Measurements from ENCODE around the gene HSD17B14.
"Not testable (repeated sequence)": the region's sequence is repeated elsewhere in the genome, so short reads cannot be mapped to it uniquely, and the experiment has no call there.

HSD17B14 gene

GRCh38 chr19:48836089-48837017, at the start of gene HSD17B14:
TSS of gene HSD17B14 (minus strand) at chr19:48836491. CDS start at chr19:48836411, 80 bp downstream.
- Mint-ChIP-seq H3K36me3 (no peaks in the 10 kb centered on the region), H3K27ac (peak within 1 kb of the TSS; percentile 77), H3K27me3 (peaks cover 26% of the 10 kb centered on the region), H3K4me3 (peak within 1 kb of the TSS; percentile 76), H3K9me3 (no peaks in the 10 kb centered on the region), H3K4me1 (peaks cover 23% of the 10 kb centered on the region)
- CTCF ChIA-PET, result interaction anchor here (0.6 to 2.2 kb wide), 13 partner anchors 8 to 191 kb away, joined by 3 to 23 read pairs (median 4); no protein-coding TSS in a partner anchor
- peak; percentile 34 for DNase-seq

- H3K27ac Mint-ChIP-seq, result no peak overlapping the region
- H3K4me1 Mint-ChIP-seq, result peaks cover 1% of the 10 kb centered on the region
These were observed 47.4 kb upstream of the HSD17B14 start for GRCh38 chr19:48883726-48884125.

GRCh38 chr19:48881741-48882657, 45.7 kb upstream of the HSD17B14 start:
- H3K36me3 Mint-ChIP-seq, result peaks cover 14% of the 10 kb centered on the region
- CTCF ChIA-PET, result interaction anchor here (1.1 kb wide), 1 partner anchor 18 kb away, joined by 3 read pairs; the partner anchor contains the start of gene NUCB1
- no peak overlapping the region for H3K27ac Mint-ChIP-seq
- peaks cover 18% of the 10 kb centered on the region for H3K4me1 Mint-ChIP-seq
- no peak for DNase-seq
- peaks cover 3% of the 10 kb centered on the region for H3K9me3 Mint-ChIP-seq
- H3K4me3 Mint-ChIP-seq, result no peak overlapping the region
- H3K27me3 Mint-ChIP-seq, result no peaks in the 10 kb centered on the region

More at GRCh38 chr19:48883726-48884125, 47.4 kb upstream of the HSD17B14 start:
- H3K4me3 Mint-ChIP-seq, result no peak overlapping the region
- peaks cover 1% of the 10 kb centered on the region for H3K27me3 Mint-ChIP-seq
- peaks cover 3% of the 10 kb centered on the region for H3K9me3 Mint-ChIP-seq
- no peak for DNase-seq
- CTCF ChIA-PET, result no interaction called here
- H3K36me3 Mint-ChIP-seq, result peaks cover 7% of the 10 kb centered on the region

GRCh38 chr19:48879696-48880095, 43.4 kb upstream of the HSD17B14 start:
- H3K9me3 Mint-ChIP-seq, H3K27me3 Mint-ChIP-seq, H3K4me3 Mint-ChIP-seq, H3K27ac Mint-ChIP-seq, CTCF ChIA-PET, DNase-seq: not testable (repeated sequence)
- Mint-ChIP-seq H3K4me1 (peaks cover 37% of the 10 kb centered on the region), H3K36me3 (peaks cover 26% of the 10 kb centered on the region)

- no peak for DNase-seq
- CTCF ChIA-PET, result no interaction called here
- Mint-ChIP-seq H3K4me1 (peaks cover 43% of the 10 kb centered on the region), H3K27ac (peak overlapping the region; percentile 15), H3K4me3 (no peak overlapping the region), H3K27me3 (no peaks in the 10 kb centered on the region), H3K9me3 (peaks cover 3% of the 10 kb centered on the region), H3K36me3 (peaks cover 31% of the 10 kb centered on the region)
These were observed 42.8 kb upstream of the HSD17B14 start for GRCh38 chr19:48879025-48879637.

- peaks cover 50% of the 10 kb centered on the region for H3K4me1 Mint-ChIP-seq
- DNase-seq, result peak; percentile 46
- no peaks in the 10 kb centered on the region for H3K27me3 Mint-ChIP-seq
- H3K4me3 Mint-ChIP-seq, result no peak overlapping the region
- peaks cover 38% of the 10 kb centered on the region for H3K36me3 Mint-ChIP-seq
- H3K27ac Mint-ChIP-seq, result peak overlapping the region; percentile 71
- CTCF ChIA-PET, result no interaction called here
- peaks cover 3% of the 10 kb centered on the region for H3K9me3 Mint-ChIP-seq
These were observed 42.1 kb upstream of the HSD17B14 start for GRCh38 chr19:48878196-48879024.

- Mint-ChIP-seq H3K4me1 (peaks cover 56% of the 10 kb centered on the region), H3K36me3 (peaks cover 42% of the 10 kb centered on the region)
- CTCF ChIA-PET, result no interaction called here
These were observed 41.5 kb upstream of the HSD17B14 start for GRCh38 chr19:48877855-48878195.

GRCh38 chr19:48876043-48876981, 40.0 kb upstream of the HSD17B14 start:
- Mint-ChIP-seq H3K36me3 (peaks cover 43% of the 10 kb centered on the region), H3K4me3 (peak overlapping the region; percentile 98), H3K4me1 (peaks cover 59% of the 10 kb centered on the region), H3K27ac (peak overlapping the region; percentile 99)
- CTCF ChIA-PET, result interaction anchor here (0.6 to 1.0 kb wide), 2 partner anchors 86 to 616 kb away, joined by 3 read pairs; no protein-coding TSS in a partner anchor
- H3K9me3 Mint-ChIP-seq, H3K27me3 Mint-ChIP-seq: not testable (repeated sequence)
- DNase-seq, result peak; percentile 56

More at GRCh38 chr19:48877855-48878195, 41.5 kb upstream of the HSD17B14 start:
- Mint-ChIP-seq H3K4me3 (no peak overlapping the region), H3K9me3 (peaks cover 3% of the 10 kb centered on the region), H3K27ac (peak overlapping the region; percentile 71), H3K27me3 (no peaks in the 10 kb centered on the region)
- DNase-seq, result no peak

- H3K4me3 Mint-ChIP-seq, result peak overlapping the region; percentile 98
- peaks cover 59% of the 10 kb centered on the region for H3K4me1 Mint-ChIP-seq
- peak; percentile 46 for DNase-seq
- H3K9me3 Mint-ChIP-seq, result no peaks in the 10 kb centered on the region
- H3K27me3 Mint-ChIP-seq, result peaks cover 5% of the 10 kb centered on the region
- H3K27ac Mint-ChIP-seq, result peak overlapping the region; percentile 99
- H3K36me3 Mint-ChIP-seq, result peaks cover 41% of the 10 kb centered on the region
- CTCF ChIA-PET, result interaction anchor here (1.0 to 1.8 kb wide), 5 partner anchors 32 to 118 kb away, joined by 3 to 11 read pairs (median 3); partner anchors contain the start of genes GYS1, HSD17B14 and RUVBL2
These were observed 38.2 kb upstream of the HSD17B14 start for GRCh38 chr19:48874303-48875135.

- CTCF ChIA-PET, result interaction anchor here (0.6 to 1.8 kb wide), 6 partner anchors 31 to 119 kb away, joined by 3 to 11 read pairs (median 3); partner anchors contain the start of genes GYS1, HSD17B14 and RUVBL2
- Mint-ChIP-seq H3K27ac (peak overlapping the region; percentile 99), H3K4me1 (peaks cover 57% of the 10 kb centered on the region), H3K27me3 (peaks cover 13% of the 10 kb centered on the region), H3K9me3 (no peaks in the 10 kb centered on the region), H3K4me3 (peak overlapping the region; percentile 98), H3K36me3 (peaks cover 41% of the 10 kb centered on the region)
- DNase-seq, result peak; percentile 32
These were observed 37.4 kb upstream of the HSD17B14 start for GRCh38 chr19:48873476-48874302.

Data from activated naive CD4-positive, alpha-beta T cell treated with anti-CD3 and anti-CD28 coated beads, Interleukin-2, amount 10 ng/mL, durations not matched to agents 7 days and 5 days (primary cell).